HEK293 (cell line): Measurements from ENCODE around the gene SP3.
A peak's percentile ranks its signal among the peaks of the same experiment; 100 is the strongest.

ENCODE experiments used
- CTCF ChIA-PET: fragments of 350-600 bp; formaldehyde crosslinking; extraction: SDS; loops from one replicate; lab custom pipeline; 2021; ENCODE audit warnings: antibody characterized with exemption; lab: Yijun Ruan, JAX
- POLR2A ChIA-PET: fragments of 300-600 bp; formaldehyde crosslinking; extraction: SDS; loops from one replicate; lab custom pipeline; 2020; ENCODE audit warnings: antibody characterized with exemption, inconsistent platforms; lab: Yijun Ruan, JAX
- H3K27ac ChIP-seq: fragments of 200-500 bp; sonication (Bioruptor generic); 2 replicates; pipeline ENCODE4 v1.5.1; 2014; ENCODE audit warnings: low read depth, low read length, control low read depth, inconsistent platforms; ENCODE audit errors: extremely low read depth
- H3K36me3 ChIP-seq, 2 experiments: fragments of 200-500 bp in 1 of 2; sonication (Bioruptor generic) in 1 of 2; 1 replicate in 1 of 2; 2 replicates in 1 of 2; pipeline ENCODE4 v1.5.1; 2014 to 2017; ENCODE audit warnings: inconsistent platforms in 2 of 2, low read length in 2 of 2; ENCODE audit not compliant: control insufficient read depth in 2 of 2, insufficient read depth in 1 of 2
- H3K4me1 ChIP-seq: fragments of 200-500 bp; sonication (Bioruptor generic); 2 replicates; pipeline ENCODE4 v1.5.1; 2014; ENCODE audit warnings: mild to moderate bottlenecking, low read length, inconsistent platforms; ENCODE audit not compliant: control insufficient read depth, insufficient read depth
- H3K4me3 ChIP-seq: 2 replicates; pipeline ENCODE4 v1.5.1; 2011; ENCODE audit warnings: low read depth, mild to moderate bottlenecking, control low read depth, low read length, moderate library complexity
- H3K9me3 ChIP-seq: fragments of 200-500 bp; sonication (Bioruptor generic); 2 replicates; pipeline ENCODE4 v1.5.1; 2014; ENCODE audit warnings: low read depth, low read length, inconsistent platforms; ENCODE audit not compliant: control insufficient read depth, insufficient read depth
- PRDM2 ChIP-seq: fragments of 450-650 bp; formaldehyde crosslinking; IDR thresholded peaks from 2 replicates; pipeline ENCODE4 v1.5.1; 2016; ENCODE audit warnings: missing biosample characterization, missing genetic modification characterization, borderline replicate concordance
- PRDM6 ChIP-seq: fragments of 450-650 bp; formaldehyde crosslinking; IDR thresholded peaks from 2 replicates; pipeline ENCODE4 v1.5.1; 2017; ENCODE audit warnings: missing biosample characterization, missing genetic modification characterization
- SALL2 ChIP-seq: fragments of 450-650 bp; formaldehyde crosslinking; IDR thresholded peaks from 2 replicates; pipeline ENCODE4 v1.5.0; 2017; ENCODE audit warnings: missing biosample characterization, mild to moderate bottlenecking, missing genetic modification characterization, borderline replicate concordance
- WT1 ChIP-seq: fragments of 450-650 bp; formaldehyde crosslinking; IDR thresholded peaks from 2 replicates; pipeline ENCODE4 v1.5.1; 2016; ENCODE audit warnings: missing biosample characterization, missing genetic modification characterization
- ZEB2 ChIP-seq: fragments of 450-650 bp; formaldehyde crosslinking; IDR thresholded peaks from 2 replicates; pipeline ENCODE4 v1.5.1; 2016; ENCODE audit warnings: missing biosample characterization, missing genetic modification characterization
- ZNF146 ChIP-seq: fragments of 450-650 bp; formaldehyde crosslinking; IDR thresholded peaks from 2 replicates; pipeline ENCODE4 v1.5.1; 2016; ENCODE audit warnings: missing biosample characterization, missing genetic modification characterization
- ZNF394 ChIP-seq: fragments of 450-650 bp; formaldehyde crosslinking; IDR thresholded peaks from 2 replicates; pipeline ENCODE4 v1.5.1; 2016; ENCODE audit warnings: missing biosample characterization, missing genetic modification characterization, mild to moderate bottlenecking, moderate library complexity, borderline replicate concordance
- ZNF610 ChIP-seq: fragments of 450-650 bp; formaldehyde crosslinking; IDR thresholded peaks from 2 replicates; pipeline ENCODE4 v1.5.1; 2016; ENCODE audit warnings: missing biosample characterization, missing genetic modification characterization, borderline replicate concordance
- ZNF692 ChIP-seq: fragments of 450-650 bp; formaldehyde crosslinking; IDR thresholded peaks from 2 replicates; pipeline ENCODE4 v1.5.1; 2016; ENCODE audit warnings: missing biosample characterization, missing genetic modification characterization
- ZXDB ChIP-seq: fragments of 450-650 bp; formaldehyde crosslinking; IDR thresholded peaks from 2 replicates; pipeline ENCODE4 v1.5.1; 2016; ENCODE audit warnings: missing biosample characterization, missing genetic modification characterization

SP3 gene

DNA sequence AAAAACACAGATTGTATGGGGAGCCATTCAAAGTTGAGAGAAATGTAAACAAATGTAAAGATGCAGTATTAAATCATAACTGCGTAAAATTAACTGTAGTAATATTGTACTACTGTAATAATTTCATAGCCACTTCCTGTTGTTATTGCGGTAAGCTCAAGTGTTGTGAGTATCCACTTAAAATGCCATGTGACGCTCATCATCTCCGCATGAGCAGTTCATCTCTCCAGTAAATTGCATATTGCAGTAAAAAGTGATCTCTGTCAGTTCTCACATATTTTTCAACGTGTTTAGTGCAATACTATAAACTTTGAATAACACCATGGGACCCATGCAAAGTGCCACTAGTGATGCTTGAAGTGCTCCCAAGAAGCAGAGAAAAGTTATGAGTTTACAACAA is 41.8 kb upstream of the SP3 start (continued):
- TF ChIP-seq PRDM2 (tag by site-specific recombination) (no peak), ZNF146 (no peak), ZNF610 (tag by site-specific recombination) (0 out of 2 replicates have a peak, but pooled peaks have one; percentile 41), ZEB2 (tag by site-specific recombination) (peak; percentile 56; the same call in 1 of the 2 replicates), WT1 (tag by site-specific recombination) (peak; percentile 46)

- no peak for TF ChIP-seq ZNF394 (tag by site-specific recombination)
- Histone ChIP-seq H3K36me3 (no peaks in the 10 kb centered on the region), H3K4me1 (0 out of 2 replicates have a peak, but pooled peaks cover 4% of the 10 kb centered on the region), H3K27ac (no peak overlapping the region), H3K4me3 (no peak overlapping the region), H3K9me3 (no peaks in the 10 kb centered on the region)
- POLR2A ChIA-PET: no interaction called here
- CTCF ChIA-PET: interaction anchor here (0.6 to 0.8 kb wide), 2 partner anchors 10 to 45 kb away, joined by 3 to 5 read pairs; no protein-coding TSS in a partner anchor
Observed at GRCh38 chr2:174005801-174006419, 40.7 kb upstream of the SP3 start.

- no peak for TF ChIP-seq PRDM6
- no peak for TF ChIP-seq ZNF692 (tag by site-specific recombination)
- no peak for TF ChIP-seq SALL2 (tag by site-specific recombination)
- no peak for TF ChIP-seq ZXDB
Observed at GRCh38 chr2:174004905-174005605, 39.9 kb upstream of the SP3 start.

More at GRCh38 chr2:174004905-174005605, 39.9 kb upstream of the SP3 start:
- ChIA-PET CTCF (interaction anchor here (0.8 kb wide), 1 partner anchor 9 kb away, joined by 5 read pairs; no protein-coding TSS in a partner anchor), POLR2A (no interaction called here)
- Histone ChIP-seq H3K36me3 (no peaks in the 10 kb centered on the region), H3K4me1 (0 out of 2 replicates have a peak, but pooled peaks cover 4% of the 10 kb centered on the region), H3K4me3 (no peak overlapping the region), H3K27ac (no peak overlapping the region), H3K9me3 (no peaks in the 10 kb centered on the region)
